Lung (tissue), 12 donors: ENCODE data around the gene UBR4. TPM values are rescaled to one million over a fixed set of nuclear protein-coding genes. Genes with fewer than 3 reads are reported as not detected.
A peak's percentile ranks its signal among the peaks of the same experiment; 100 is the strongest.

Source experiments
- ATAC-seq: fragments of 200-7000 bp; cut with Tn5 transposase; one replicate; pipeline ENCODE4 v1.9.1; 2020; ENCODE audit warnings: moderate number of reproducible peaks; ENCODE audit not compliant: insufficient read depth, low FRiP score
- DNase-seq, 3 donors: peaks; one replicate each; pipeline ENCODE4 v3.0.0-alpha.2; 2013 to 2017
- H3K27ac ChIP-seq, 2 donors: one replicate each; pipeline ENCODE4 v1.5.1; 2013; ENCODE audit warnings: mild to moderate bottlenecking in 2 of 2, moderate library complexity in 2 of 2, control low read depth in 1 of 2, inconsistent platforms in 1 of 2, low read depth in 1 of 2, low read length in 1 of 2
- H3K27me3 ChIP-seq, 3 donors: one replicate each; pipeline ENCODE4 v1.5.1; 2013; ENCODE audit warnings: low read length in 2 of 3; ENCODE audit not compliant: control insufficient read depth in 3 of 3, insufficient read depth in 3 of 3
- H3K36me3 ChIP-seq, 4 donors: one replicate each; pipeline ENCODE4 v1.5.1; 2013; ENCODE audit warnings: low read length in 4 of 4, mild to moderate bottlenecking in 1 of 4, moderate library complexity in 1 of 4; ENCODE audit not compliant: control insufficient read depth in 4 of 4, insufficient read depth in 4 of 4
- H3K4me1 ChIP-seq, 5 donors: one replicate each; pipeline ENCODE4 v1.5.1; 2013; ENCODE audit warnings: low read length in 5 of 5, mild to moderate bottlenecking in 2 of 5, moderate library complexity in 1 of 5; ENCODE audit not compliant: control insufficient read depth in 5 of 5, insufficient read depth in 5 of 5
- H3K4me3 ChIP-seq: one replicate; pipeline ENCODE4 v1.5.1; 2013; ENCODE audit warnings: mild to moderate bottlenecking, control low read depth, moderate library complexity
- H3K9ac ChIP-seq, 2 donors: one replicate each; pipeline ENCODE4 v1.5.1; 2013; ENCODE audit warnings: low read length in 2 of 2, control low read depth in 1 of 2; ENCODE audit not compliant: insufficient read depth in 1 of 2
- H3K9me3 ChIP-seq, 4 donors: one replicate each; pipeline ENCODE4 v1.5.1; 2013; ENCODE audit warnings: low read length in 3 of 4, mild to moderate bottlenecking in 1 of 4, moderate library complexity in 1 of 4; ENCODE audit not compliant: control insufficient read depth in 4 of 4, insufficient read depth in 3 of 4
- WGBS, 2 donors: extraction: QIAGEN DNeasy Blood & Tissue Kit; methylation state at CpG; one replicate each; pipeline ENCODE4 v1.1.7; 2013; 5-methylcytosine and 5-hydroxymethylcytosine counted together
- polyA plus RNA-seq, 2 donors: library from polyadenylated mRNA; stranded (reverse); fragments of 200-250 nt; gene quantifications; one replicate each; pipeline ENCODE4 v1.2.1, GENCODE V29; 2013
- total RNA-seq, 2 donors: library from RNA; depleted of rRNA in 1 of 2; stranded (reverse); fragments of >200 nt in 1 of 2; gene quantifications; one replicate each; pipeline ENCODE4 v1.2.1, GENCODE V29; 2014 to 2021
- TF ChIP-seq, protein P1 (sequence below): IDR thresholded peaks from 2 replicates; pipeline ENCODE4 v1.5.1; 2012; ENCODE audit warnings: mild to moderate bottlenecking; ENCODE audit errors: control extremely low read depth, extremely low read depth
- donor health status: control.
- donor health status: control.
- donor health status: Bipolar disorder and iron deficiency.
- donor health status: healthy.
- donor health status: DM: yes; HTN: yes; CAD: no.

The UBR4 gene
- total and polyA plus RNA-seq, 4 donors = 90.8 to 128 (median 113) TPM

- Histone ChIP-seq H3K4me3 (no peak overlapping the region), H3K27ac (peak overlapping the region; percentile 55 to 83), H3K9ac (no peak overlapping the region), H3K9me3 (no peaks in the 10 kb centered on the region), H3K27me3 (no peaks in the 10 kb centered on the region), H3K4me1 (peaks cover 0 to 12% (median 3%) of the 10 kb centered on the region in 5 donors), H3K36me3 (peaks cover 37 to 69% (median 65%) of the 10 kb centered on the region in 4 donors)
- DNase-seq (no peak), ATAC-seq (peak; percentile 59)
- WGBS, 2 donors = 24 to 48% methylated on average over 21 of the region's 21 CpGs
- TF ChIP-seq, protein P1, sequence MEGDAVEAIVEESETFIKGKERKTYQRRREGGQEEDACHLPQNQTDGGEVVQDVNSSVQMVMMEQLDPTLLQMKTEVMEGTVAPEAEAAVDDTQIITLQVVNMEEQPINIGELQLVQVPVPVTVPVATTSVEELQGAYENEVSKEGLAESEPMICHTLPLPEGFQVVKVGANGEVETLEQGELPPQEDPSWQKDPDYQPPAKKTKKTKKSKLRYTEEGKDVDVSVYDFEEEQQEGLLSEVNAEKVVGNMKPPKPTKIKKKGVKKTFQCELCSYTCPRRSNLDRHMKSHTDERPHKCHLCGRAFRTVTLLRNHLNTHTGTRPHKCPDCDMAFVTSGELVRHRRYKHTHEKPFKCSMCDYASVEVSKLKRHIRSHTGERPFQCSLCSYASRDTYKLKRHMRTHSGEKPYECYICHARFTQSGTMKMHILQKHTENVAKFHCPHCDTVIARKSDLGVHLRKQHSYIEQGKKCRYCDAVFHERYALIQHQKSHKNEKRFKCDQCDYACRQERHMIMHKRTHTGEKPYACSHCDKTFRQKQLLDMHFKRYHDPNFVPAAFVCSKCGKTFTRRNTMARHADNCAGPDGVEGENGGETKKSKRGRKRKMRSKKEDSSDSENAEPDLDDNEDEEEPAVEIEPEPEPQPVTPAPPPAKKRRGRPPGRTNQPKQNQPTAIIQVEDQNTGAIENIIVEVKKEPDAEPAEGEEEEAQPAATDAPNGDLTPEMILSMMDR = no peak
Measured at GRCh38 chr1:19081218-19081893, 128.7 kb downstream of the UBR4 start.

GRCh38 chr1:19080721-19081120 is 129.3 kb downstream of the UBR4 start:
- TF ChIP-seq, protein P1 = no peak
- H3K9ac ChIP-seq = no peak overlapping the region
- DNase-seq = no peak
- H3K36me3 ChIP-seq = peaks cover 42 to 71% (median 65%) of the 10 kb centered on the region in 4 donors
- H3K4me3 ChIP-seq = no peak overlapping the region
- ATAC-seq = no peak
- peaks cover 0 to 12% (median 3%) of the 10 kb centered on the region in 5 donors for H3K4me1 ChIP-seq
- 63 to 91% methylated on average over 3 of the region's 3 CpGs for WGBS, 2 donors
- peak overlapping the region in 1 of 2 donors; percentile 83 for H3K27ac ChIP-seq
- H3K9me3 ChIP-seq = no peaks in the 10 kb centered on the region
- H3K27me3 ChIP-seq = no peaks in the 10 kb centered on the region

DNA sequence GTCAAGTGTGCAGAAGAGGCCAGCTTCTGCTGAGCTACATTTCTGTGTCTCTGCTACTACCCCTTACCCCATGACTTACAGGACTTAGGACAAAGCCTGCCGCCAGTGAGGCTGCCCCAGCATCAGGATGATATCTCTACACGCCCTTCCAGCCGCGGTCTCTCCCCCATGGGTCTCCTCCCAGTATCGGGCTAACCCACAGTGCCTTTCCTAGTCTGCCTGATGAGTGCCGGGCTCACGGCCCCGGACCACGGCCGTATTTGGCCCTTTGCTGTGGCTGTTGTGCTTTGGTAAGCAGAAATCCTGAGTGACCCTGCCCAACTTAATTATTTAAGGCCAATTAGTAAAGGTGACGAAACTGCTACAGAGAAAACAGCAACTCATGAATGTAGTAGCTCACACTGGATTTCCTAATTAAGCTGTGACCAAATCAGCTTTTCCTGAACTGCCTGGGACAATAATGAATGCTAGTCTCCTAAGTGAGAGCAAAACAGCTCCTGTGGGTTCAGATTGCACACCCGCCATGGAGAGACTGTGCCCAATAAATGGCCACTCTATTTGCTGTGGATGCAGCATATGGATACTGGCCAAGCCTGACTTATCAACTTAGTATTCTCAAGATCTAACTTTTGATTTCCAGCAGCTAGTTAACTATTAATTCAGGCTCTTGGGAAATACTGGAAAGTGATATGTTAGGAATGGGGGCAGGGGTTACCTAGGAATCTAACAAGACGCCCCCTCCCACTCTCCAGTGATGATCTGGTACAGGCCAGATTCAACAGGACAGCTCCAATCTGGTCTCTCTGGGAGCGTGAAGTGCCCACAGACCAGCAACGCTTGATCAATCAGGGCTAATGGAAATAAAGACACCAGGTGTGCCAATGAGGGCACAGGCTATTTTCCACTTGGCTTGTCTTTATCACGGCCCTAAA is 130.3 kb downstream of the UBR4 start:
- no peak overlapping the region for H3K9ac ChIP-seq
- H3K4me1 ChIP-seq = peaks cover 0 to 12% (median 3%) of the 10 kb centered on the region in 5 donors
- WGBS, 2 donors = 75 to 77% methylated on average over 16 of the region's 16 CpGs
- TF ChIP-seq, protein P1 = no peak
- H3K36me3 ChIP-seq = peaks cover 43 to 71% (median 63%) of the 10 kb centered on the region in 4 donors
- H3K9me3 ChIP-seq = no peaks in the 10 kb centered on the region
- DNase-seq (peak in 2 of 3 donors; percentile 28 to 71), ATAC-seq (no peak)
- no peak overlapping the region for H3K4me3 ChIP-seq
- H3K27me3 ChIP-seq = no peaks in the 10 kb centered on the region
- H3K27ac ChIP-seq = peak overlapping the region in 1 of 2 donors; percentile 59
